Measurements from ENCODE around the gene OPRL1. TPM values are rescaled to one million over a fixed set of nuclear protein-coding genes. Genes with fewer than 3 reads are reported as not detected.

Gene OPRL1
- polyA plus RNA-seq, 4 donors: 0.30 to 0.61 TPM; not detected in 2

DNA sequence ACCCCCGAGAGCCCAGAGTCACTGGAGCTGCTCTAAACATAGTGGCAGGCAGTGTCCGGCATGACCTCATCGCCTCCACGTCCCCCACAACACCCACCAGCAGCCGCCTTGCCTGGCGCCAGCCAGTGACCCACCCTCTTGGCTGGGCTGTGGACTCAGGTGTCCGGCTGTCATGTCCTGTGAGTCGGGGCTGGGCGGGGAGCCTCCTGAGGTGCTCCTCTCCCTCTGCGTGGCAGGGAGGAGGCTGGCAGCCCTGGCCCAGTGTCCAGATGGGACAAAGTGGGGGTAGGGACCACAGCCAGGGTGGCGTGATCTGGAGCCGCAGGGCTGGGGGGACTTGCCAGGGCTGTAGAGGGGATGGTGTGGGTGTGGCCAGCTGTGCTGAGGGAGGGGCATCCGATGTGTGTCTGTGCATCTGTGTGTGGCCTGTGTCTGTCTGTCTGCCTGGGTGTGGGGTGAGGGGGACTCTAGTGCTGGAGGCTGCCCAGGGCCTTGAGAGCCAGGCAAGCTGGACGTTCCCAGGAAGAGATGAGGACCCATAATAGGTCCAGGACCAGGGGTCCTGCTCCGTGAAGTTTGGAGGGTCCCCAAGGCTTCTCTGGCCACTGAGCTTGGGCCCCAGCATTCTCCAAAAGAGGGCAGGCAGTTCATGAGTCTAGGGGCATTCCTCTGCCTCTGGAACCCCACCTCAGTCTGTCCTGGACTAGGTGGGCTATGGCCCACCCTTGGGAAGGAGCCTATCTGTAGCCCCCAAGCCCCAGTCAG is 28.1 kb upstream of the OPRL1 start:
- Histone ChIP-seq H3K4me3 (ENCODE audit: low read depth in 1 of 3, low read length in 3 of 3) (no peak overlapping the region), H3K36me3 (ENCODE audit: control insufficient read depth in 3 of 3, insufficient read depth in 2 of 3, low read depth in 1 of 3, low read length in 3 of 3) (peaks cover 0 to 2% (median 0%) of the 10 kb centered on the region in 3 donors), H3K9me3 (ENCODE audit: control insufficient read depth in 2 of 2, insufficient read depth in 1 of 2, low read depth in 1 of 2, low read length in 1 of 2) (no peaks in the 10 kb centered on the region), H3K27ac (ENCODE audit: low read depth in 1 of 3, low read length in 2 of 3) (peak overlapping the region in 1 of 3 donors; percentile 78), H3K4me1 (ENCODE audit: control insufficient read depth in 3 of 3, insufficient read depth in 2 of 3, low read depth in 1 of 3, low read length in 2 of 3) (peaks cover 0 to 5% (median 3%) of the 10 kb centered on the region in 3 donors), H3K27me3 (ENCODE audit: control insufficient read depth in 3 of 3, insufficient read depth in 3 of 3, low read length in 3 of 3) (peaks cover 27 to 82% (median 41%) of the 10 kb centered on the region in 3 donors)
- DNase-seq: no peak
- 67 to 72% (median 69%) methylated on average over 15 of the region's 15 CpGs for WGBS, 3 donors
- FAIRE-seq: no peak

DNA sequence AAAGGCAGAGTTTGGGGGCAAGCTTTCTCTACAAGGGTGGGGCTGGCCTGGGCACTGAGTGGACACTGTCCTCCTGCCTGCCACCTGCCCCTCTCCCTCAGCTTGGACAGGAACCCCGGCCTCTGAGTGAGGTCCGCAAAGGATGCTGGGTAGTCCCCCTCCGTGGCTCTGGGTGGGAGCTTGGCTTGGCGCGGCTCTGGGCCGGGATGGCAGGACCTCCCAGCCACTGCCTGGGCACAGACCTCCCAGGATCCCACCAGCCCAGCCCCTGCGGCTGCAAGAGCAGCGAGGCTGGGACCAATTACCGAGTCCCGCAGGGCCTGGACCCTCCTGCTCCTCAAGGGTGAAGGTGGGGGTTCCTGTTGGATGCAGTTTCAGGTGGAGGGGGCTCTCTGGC is 27.6 kb upstream of the OPRL1 start:
- Histone ChIP-seq H3K9me3 (ENCODE audit: control insufficient read depth in 2 of 2, insufficient read depth in 1 of 2, low read depth in 1 of 2, low read length in 1 of 2) (no peaks in the 10 kb centered on the region), H3K4me1 (ENCODE audit: control insufficient read depth in 3 of 3, insufficient read depth in 2 of 3, low read depth in 1 of 3, low read length in 2 of 3) (peaks cover 0 to 5% (median 3%) of the 10 kb centered on the region in 3 donors), H3K36me3 (ENCODE audit: control insufficient read depth in 3 of 3, insufficient read depth in 2 of 3, low read depth in 1 of 3, low read length in 3 of 3) (peaks cover 0 to 1% (median 0%) of the 10 kb centered on the region in 3 donors), H3K27me3 (ENCODE audit: control insufficient read depth in 3 of 3, insufficient read depth in 3 of 3, low read length in 3 of 3) (peaks cover 21 to 79% (median 37%) of the 10 kb centered on the region in 3 donors), H3K4me3 (ENCODE audit: low read depth in 1 of 3, low read length in 3 of 3) (no peak overlapping the region), H3K27ac (ENCODE audit: low read depth in 1 of 3, low read length in 2 of 3) (peak overlapping the region in 1 of 3 donors; percentile 76)
- 69 to 81% (median 79%) methylated on average over 10 of the region's 10 CpGs for WGBS, 3 donors
- no peak for FAIRE-seq
- no peak for DNase-seq

DNA sequence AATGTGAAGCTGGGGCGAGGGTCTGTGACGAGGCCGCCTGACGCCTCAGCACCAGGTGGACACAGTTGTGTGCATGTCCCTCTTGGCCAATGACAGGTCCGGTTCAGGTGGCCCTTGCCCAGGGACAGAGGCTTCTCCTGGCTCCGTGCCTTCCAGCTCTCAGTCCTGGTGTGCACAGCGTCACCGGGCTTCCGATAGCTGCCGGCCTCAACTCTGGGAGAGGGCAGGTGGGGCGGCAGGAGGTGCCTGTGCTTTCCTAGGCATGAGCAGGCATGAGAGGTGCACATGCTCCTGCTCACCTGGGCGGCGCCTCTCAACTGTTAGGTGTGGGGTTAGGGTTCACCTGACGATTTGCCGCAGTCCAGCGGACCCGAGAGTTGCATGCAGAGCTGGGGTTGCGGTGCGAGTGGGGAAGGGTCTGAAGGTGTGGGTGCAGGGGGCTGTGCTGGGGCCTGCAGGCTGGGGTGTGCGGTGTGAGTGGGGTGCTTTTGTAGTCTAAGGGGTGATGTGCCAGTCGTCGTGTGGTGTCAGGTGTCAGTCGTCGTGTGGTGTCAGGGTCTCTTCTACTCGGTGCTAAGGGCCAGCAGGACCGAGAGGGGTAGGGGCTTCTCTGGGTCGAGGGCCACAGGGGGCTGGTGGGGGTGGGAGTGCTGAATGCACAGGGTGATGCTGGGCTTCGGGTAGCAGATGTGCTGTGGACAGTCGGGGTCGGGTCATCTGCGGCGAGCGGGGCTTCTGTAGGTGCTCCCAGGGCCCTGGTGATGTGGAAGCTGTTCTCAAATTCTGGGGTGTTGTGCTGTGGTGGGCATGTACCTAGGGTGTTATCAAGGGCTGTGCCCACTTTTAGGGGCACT is 26.7 kb upstream of the OPRL1 start:
- WGBS, 3 donors: 47 to 74% (median 60%) methylated on average over 32 to 33 of the region's 33 CpGs
- H3K27me3 ChIP-seq (ENCODE audit: control insufficient read depth in 3 of 3, insufficient read depth in 3 of 3, low read length in 3 of 3): peaks cover 16 to 76% (median 32%) of the 10 kb centered on the region in 3 donors
- H3K27ac ChIP-seq (ENCODE audit: low read depth in 1 of 3, low read length in 2 of 3): peak overlapping the region in 2 of 3 donors; percentile 38 to 76
- H3K4me3 ChIP-seq (ENCODE audit: low read depth in 1 of 3, low read length in 3 of 3): no peak overlapping the region
- DNase-seq (no peak), FAIRE-seq (no peak)
- no peaks in the 10 kb centered on the region for H3K9me3 ChIP-seq (ENCODE audit: control insufficient read depth in 2 of 2, insufficient read depth in 1 of 2, low read depth in 1 of 2, low read length in 1 of 2)
- peaks cover 0 to 5% (median 0%) of the 10 kb centered on the region in 3 donors for H3K4me1 ChIP-seq (ENCODE audit: control insufficient read depth in 3 of 3, insufficient read depth in 2 of 3, low read depth in 1 of 3, low read length in 2 of 3)
- H3K36me3 ChIP-seq (ENCODE audit: control insufficient read depth in 3 of 3, insufficient read depth in 2 of 3, low read depth in 1 of 3, low read length in 3 of 3): no peaks in the 10 kb centered on the region

DNA sequence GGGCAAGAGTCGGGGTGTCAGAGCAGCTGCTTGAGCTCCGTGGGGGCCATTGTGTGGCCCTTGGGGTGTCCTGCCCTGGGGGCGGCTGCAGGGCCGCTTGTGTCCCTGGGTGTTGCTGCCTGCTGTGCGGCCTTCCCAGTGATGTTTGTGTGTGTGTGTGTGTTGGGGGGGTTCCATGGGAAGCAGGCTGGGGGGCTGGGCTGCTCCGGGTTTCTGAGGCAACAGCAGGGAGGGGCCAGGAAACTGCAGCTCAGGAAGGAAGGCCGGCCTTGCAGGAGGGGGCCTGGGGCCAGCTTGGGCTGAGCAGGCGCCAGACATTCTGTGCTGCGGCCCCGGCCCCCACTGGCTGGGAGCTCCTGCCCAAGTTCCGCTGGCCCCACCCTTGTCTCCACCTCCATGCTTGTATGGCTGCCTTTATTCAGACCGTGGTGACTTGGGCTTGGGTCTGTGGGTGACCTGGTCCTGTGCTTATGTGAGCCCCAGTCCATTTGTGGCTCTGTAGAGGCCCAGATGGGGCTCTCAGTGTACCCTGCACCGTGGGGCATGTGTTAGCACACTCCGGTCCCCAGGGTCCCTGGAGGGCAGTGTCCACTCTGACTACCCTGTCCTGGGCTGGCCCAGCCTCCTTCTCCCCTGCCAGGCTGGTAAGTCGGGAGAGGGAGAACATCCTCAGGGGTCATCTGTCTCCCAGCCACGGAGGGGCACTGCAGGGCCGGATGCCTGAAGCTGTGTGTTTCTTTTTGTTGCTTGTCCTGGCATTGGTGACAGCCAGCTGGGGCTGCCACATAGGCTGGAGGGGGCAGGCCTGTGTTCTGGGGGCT is 25.8 kb upstream of the OPRL1 start:
- DNase-seq (peak in 1 of 2 donors; percentile 33), FAIRE-seq (no peak)
- Histone ChIP-seq H3K4me3 (ENCODE audit: low read depth in 1 of 3, low read length in 3 of 3) (no peak overlapping the region), H3K4me1 (ENCODE audit: control insufficient read depth in 3 of 3, insufficient read depth in 2 of 3, low read depth in 1 of 3, low read length in 2 of 3) (peaks cover 0 to 5% (median 0%) of the 10 kb centered on the region in 3 donors), H3K27ac (ENCODE audit: low read depth in 1 of 3, low read length in 2 of 3) (peak overlapping the region in 2 of 3 donors; percentile 38 to 82), H3K9me3 (ENCODE audit: control insufficient read depth in 2 of 2, insufficient read depth in 1 of 2, low read depth in 1 of 2, low read length in 1 of 2) (no peaks in the 10 kb centered on the region), H3K36me3 (ENCODE audit: control insufficient read depth in 3 of 3, insufficient read depth in 2 of 3, low read depth in 1 of 3, low read length in 3 of 3) (no peaks in the 10 kb centered on the region), H3K27me3 (ENCODE audit: control insufficient read depth in 3 of 3, insufficient read depth in 3 of 3, low read length in 3 of 3) (peaks cover 7 to 79% (median 27%) of the 10 kb centered on the region in 3 donors)
- WGBS, 3 donors: 32 to 38% (median 32%) methylated on average over 16 to 17 of the region's 17 CpGs

DNA sequence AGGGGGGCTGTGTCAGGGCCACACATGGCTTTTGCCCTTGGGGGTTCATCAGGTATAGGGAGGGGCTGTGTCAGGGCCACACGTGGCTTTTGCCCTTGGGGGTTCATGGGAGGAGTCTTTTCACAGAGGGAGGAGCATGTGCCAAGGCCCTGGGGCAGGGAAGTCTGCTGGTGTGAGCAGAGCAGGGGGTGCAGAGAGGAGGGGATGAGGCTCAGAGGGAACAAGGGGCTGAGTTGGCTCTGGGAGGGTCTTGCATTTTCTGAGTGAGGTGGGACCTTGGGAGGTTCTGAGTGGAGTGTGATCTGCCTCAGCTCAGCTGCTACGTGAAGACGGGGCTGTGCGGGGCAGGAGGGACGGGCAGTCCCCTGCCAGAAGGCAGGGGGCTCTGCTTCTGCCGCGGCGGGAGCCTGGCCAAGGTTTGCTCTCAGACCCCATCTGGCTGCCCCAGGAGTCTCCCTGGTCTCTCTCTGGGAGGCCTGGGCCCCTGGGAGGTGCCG is 24.4 kb upstream of the OPRL1 start:
- no peaks in the 10 kb centered on the region for H3K9me3 ChIP-seq (ENCODE audit: control insufficient read depth in 2 of 2, insufficient read depth in 1 of 2, low read depth in 1 of 2, low read length in 1 of 2)
- H3K27me3 ChIP-seq (ENCODE audit: control insufficient read depth in 3 of 3, insufficient read depth in 3 of 3, low read length in 3 of 3): peaks cover 4 to 76% (median 20%) of the 10 kb centered on the region in 3 donors
- no peak for FAIRE-seq
- 40 to 72% (median 69%) methylated on average over 2 to 9 of the region's 9 CpGs for WGBS, 3 donors
- no peaks in the 10 kb centered on the region for H3K36me3 ChIP-seq (ENCODE audit: control insufficient read depth in 3 of 3, insufficient read depth in 2 of 3, low read depth in 1 of 3, low read length in 3 of 3)
- DNase-seq: no peak
- H3K4me3 ChIP-seq (ENCODE audit: low read depth in 1 of 3, low read length in 3 of 3): no peak overlapping the region
- H3K4me1 ChIP-seq (ENCODE audit: control insufficient read depth in 3 of 3, insufficient read depth in 2 of 3, low read depth in 1 of 3, low read length in 2 of 3): peaks cover 0 to 3% (median 0%) of the 10 kb centered on the region in 3 donors
- H3K27ac ChIP-seq (ENCODE audit: low read depth in 1 of 3, low read length in 2 of 3): peak overlapping the region in 1 of 3 donors; percentile 83

DNA sequence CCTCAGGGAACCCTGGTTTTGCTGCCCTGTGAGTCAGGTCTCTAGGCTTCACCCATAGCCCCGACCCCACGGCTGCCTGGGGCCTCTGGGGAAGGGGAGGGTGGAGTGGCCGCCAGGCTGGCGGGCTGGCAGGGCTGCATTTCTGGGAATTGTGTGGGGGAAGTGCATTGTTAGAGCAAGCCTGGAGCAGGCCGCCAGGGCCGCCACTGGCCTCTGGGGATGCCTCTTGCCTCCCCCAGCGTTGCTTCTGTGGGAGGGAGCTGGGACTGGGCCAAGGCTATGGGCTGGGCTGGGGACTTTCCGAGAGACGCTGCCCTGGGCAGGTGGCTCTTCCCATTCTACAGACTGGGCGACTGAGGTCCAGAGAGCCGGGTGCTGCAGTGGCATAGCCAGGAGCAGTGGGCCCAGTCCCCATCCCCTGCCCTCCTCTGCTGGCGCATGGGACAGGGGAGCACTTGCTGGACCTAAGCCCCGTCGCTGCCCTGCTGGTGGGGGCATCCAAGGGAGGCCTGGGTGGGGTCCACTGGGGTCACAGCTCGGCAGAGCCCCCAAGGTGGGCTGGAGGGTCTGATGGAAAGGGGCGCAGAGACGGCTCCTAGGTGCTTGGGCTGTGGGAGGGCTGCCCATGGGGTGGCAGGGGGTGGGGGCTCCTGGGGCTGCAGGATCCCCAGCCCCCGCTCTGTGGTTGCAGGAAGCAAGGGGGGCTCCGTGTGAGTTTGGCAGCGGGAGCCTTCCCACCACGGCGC is 23.8 kb upstream of the OPRL1 start:
- Histone ChIP-seq H3K4me3 (ENCODE audit: low read depth in 1 of 3, low read length in 3 of 3) (no peak overlapping the region), H3K9me3 (ENCODE audit: control insufficient read depth in 2 of 2, insufficient read depth in 1 of 2, low read depth in 1 of 2, low read length in 1 of 2) (no peaks in the 10 kb centered on the region), H3K36me3 (ENCODE audit: control insufficient read depth in 3 of 3, insufficient read depth in 2 of 3, low read depth in 1 of 3, low read length in 3 of 3) (no peaks in the 10 kb centered on the region), H3K27ac (ENCODE audit: low read depth in 1 of 3, low read length in 2 of 3) (peak overlapping the region in 1 of 3 donors; percentile 83), H3K4me1 (ENCODE audit: control insufficient read depth in 3 of 3, insufficient read depth in 2 of 3, low read depth in 1 of 3, low read length in 2 of 3) (peaks cover 0 to 3% (median 0%) of the 10 kb centered on the region in 3 donors), H3K27me3 (ENCODE audit: control insufficient read depth in 3 of 3, insufficient read depth in 3 of 3, low read length in 3 of 3) (peaks cover 4 to 70% (median 16%) of the 10 kb centered on the region in 3 donors)
- WGBS, 3 donors: 46 to 55% (median 51%) methylated on average over 19 to 22 of the region's 22 CpGs
- FAIRE-seq: no peak
- DNase-seq: no peak

DNA sequence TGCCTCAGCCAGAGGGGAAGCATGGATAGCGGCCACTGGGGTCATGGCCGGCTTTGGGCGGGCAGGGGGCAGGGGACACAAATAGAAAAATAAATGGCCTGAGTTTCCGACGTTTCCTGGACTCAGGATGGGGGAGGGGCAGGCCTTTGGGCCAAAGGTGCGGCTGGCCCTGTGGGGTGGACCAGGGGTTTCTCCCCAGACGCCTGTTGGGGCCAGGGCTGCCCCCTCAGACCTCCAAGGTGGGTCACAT is 23.3 kb upstream of the OPRL1 start:
- 33 to 51% (median 40%) methylated on average over 7 of the region's 7 CpGs for WGBS, 3 donors
- DNase-seq: no peak
- peaks cover 4 to 65% (median 12%) of the 10 kb centered on the region in 3 donors for H3K27me3 ChIP-seq (ENCODE audit: control insufficient read depth in 3 of 3, insufficient read depth in 3 of 3, low read length in 3 of 3)
- no peak for FAIRE-seq
- no peak overlapping the region for H3K4me3 ChIP-seq (ENCODE audit: low read depth in 1 of 3, low read length in 3 of 3)
- peaks cover 0 to 3% (median 0%) of the 10 kb centered on the region in 3 donors for H3K4me1 ChIP-seq (ENCODE audit: control insufficient read depth in 3 of 3, insufficient read depth in 2 of 3, low read depth in 1 of 3, low read length in 2 of 3)
- H3K36me3 ChIP-seq (ENCODE audit: control insufficient read depth in 3 of 3, insufficient read depth in 2 of 3, low read depth in 1 of 3, low read length in 3 of 3): no peaks in the 10 kb centered on the region
- H3K9me3 ChIP-seq (ENCODE audit: control insufficient read depth in 2 of 2, insufficient read depth in 1 of 2, low read depth in 1 of 2, low read length in 1 of 2): no peaks in the 10 kb centered on the region
- peak overlapping the region in 1 of 3 donors; percentile 73 for H3K27ac ChIP-seq (ENCODE audit: low read depth in 1 of 3, low read length in 2 of 3)
